CD4-positive, alpha-beta T cell treated with Interleukin-4 for 4 hours (primary cell): ENCODE results near the gene ALDH1L2.

Experiments used
- DNase-seq: peaks from one replicate; pipeline ENCODE4 v3.0.0-alpha.2; 2020

ALDH1L2 gene

GRCh38 chr12:104975587-104976343 is 108.5 kb downstream of the ALDH1L2 start:
- DNase-seq: no peak

GRCh38 chr12:104974626-104975290 is 109.5 kb downstream of the ALDH1L2 start:
- peak; percentile 20 for DNase-seq

GRCh38 chr12:104973250-104973649 is 111.0 kb downstream of the ALDH1L2 start:
- no peak for DNase-seq

GRCh38 chr12:104971306-104971705 is 113.0 kb downstream of the ALDH1L2 start:
- DNase-seq: no peak
